HG03097 (cell line): ENCODE results near the gene UBE2J2.

Source experiments
- ATAC-seq: cut with Tn5 transposase; IDR thresholded peaks from one replicate; pipeline ENCODE4 v1.9.1; 2021; ENCODE audit not compliant: unreplicated experiment, low FRiP score

UBE2J2 gene

GRCh38 chr1:1242461-1243265 lies 31.0 kb downstream of the UBE2J2 start:
- no peak for ATAC-seq

- no peak for ATAC-seq
Measured at GRCh38 chr1:1241588-1242219, 31.9 kb downstream of the UBE2J2 start.

- no peak for ATAC-seq
Measured at GRCh38 chr1:1240822-1241587, 32.6 kb downstream of the UBE2J2 start.

GRCh38 chr1:1240348-1240732 lies 33.3 kb downstream of the UBE2J2 start:
- ATAC-seq, result no peak

- no peak for ATAC-seq
Measured at GRCh38 chr1:1239614-1240347, 33.9 kb downstream of the UBE2J2 start.

GRCh38 chr1:1239227-1239613 lies 34.4 kb downstream of the UBE2J2 start:
- ATAC-seq, result no peak

DNA sequence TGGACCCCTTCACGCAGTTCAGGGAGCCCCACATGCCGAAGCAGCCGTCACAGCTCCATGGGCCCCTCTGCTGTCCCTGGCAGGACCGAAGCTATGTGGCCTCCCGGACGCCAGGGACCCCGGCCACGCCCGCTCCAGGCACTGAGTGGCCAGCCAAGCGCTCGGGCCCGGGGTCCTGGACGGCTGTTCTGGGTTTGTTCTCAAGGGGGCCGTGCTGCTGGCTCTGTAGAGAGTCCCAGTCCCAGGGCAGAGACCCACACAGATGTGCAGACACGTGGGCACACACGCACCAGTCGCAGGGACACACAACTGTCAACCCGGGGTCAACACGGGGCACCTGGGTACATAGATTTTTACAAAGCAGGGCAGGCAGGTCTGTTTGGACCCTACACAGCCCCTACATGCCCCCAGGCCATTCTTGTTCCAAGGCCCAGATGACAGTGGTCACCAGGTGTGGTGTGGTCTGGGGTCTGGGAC lies 34.9 kb downstream of the UBE2J2 start:
- ATAC-seq, result no peak

DNA sequence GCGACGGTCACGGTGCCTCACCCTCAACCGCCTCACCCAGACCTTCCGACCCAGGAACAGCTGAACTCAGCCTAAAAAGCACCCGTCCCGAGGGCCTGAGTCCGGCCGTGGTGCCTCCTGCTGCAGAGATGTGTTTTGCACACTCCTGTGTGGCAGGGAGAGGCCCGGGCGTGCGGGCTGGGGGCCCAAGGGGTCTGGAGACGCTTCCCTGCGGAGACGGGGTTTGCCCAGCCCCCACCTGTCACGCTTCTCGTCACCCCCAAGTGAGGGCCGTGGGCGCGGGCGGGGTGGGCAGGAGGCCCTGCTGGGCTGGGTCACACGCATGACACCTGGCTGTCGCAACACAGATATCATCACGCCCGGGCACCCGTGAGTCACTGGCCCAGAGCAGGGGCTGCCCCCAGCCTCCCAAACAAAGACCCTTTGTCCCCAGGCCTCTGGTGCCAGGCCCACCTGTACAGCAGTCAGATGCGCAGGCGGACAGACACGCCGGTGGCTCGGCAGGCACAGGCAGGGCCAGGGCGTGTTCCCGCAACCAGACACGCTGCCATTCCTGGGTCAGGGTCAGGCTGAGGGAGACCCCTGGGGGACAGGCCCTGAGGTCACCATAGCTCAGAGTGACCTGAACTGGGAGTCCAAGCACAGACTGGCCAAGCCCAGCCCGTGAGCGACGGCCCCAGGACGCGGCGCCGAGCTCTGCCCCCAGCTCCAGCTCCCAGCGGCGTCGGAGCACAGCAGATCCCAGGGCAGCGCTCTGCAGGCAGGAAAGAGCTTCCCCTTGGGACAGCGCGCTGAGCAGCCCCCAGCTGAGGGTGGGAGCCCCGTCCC lies 35.6 kb downstream of the UBE2J2 start:
- no peak for ATAC-seq

DNA sequence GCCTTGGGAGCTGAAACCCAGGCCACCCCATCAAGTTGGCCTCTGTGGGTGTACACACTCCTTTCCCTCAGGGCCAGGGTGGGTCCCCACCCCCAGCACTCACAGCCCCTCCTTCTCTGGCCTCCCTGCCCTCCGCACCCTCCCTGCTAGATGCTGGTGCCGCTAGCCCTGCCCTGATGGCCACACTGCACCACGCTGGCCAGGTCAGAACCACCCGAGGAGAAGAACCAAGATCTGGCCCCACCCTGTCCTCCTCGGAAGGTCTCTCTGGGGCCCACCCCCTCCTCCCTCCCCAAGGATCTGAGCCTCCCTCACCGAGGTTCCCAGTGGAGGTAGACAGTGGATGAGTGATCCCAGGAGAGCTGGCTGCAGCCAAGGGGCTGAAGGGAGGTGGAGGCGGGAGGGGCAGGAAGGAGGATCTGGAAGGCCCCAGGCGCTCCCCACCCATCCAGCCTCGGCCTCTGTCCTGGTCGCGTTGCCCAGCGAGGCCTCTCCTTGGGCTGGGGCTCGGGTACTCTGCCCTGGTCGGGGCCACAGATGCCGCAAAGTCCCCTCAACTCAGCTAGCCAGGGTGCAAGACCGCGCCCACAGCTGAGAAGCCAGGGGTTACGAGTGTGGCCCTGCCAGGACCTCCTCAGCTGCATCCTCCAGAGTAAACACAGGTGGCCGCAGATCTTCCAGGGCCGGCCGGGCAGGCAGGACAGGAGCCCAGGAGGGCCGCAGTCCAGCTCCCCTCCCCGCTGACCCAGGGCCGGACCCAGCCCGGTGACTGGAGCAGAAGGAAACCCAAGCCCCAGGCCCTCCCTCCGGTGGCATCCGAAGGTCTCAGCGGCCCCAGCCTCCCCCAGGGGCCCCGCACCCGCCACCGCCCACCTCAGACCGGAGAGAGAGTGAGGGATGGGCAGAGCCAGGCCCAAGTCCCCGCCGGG lies 36.4 kb downstream of the UBE2J2 start:
- no peak for ATAC-seq

GRCh38 chr1:1236176-1236763 lies 37.4 kb downstream of the UBE2J2 start:
- no peak for ATAC-seq

DNA sequence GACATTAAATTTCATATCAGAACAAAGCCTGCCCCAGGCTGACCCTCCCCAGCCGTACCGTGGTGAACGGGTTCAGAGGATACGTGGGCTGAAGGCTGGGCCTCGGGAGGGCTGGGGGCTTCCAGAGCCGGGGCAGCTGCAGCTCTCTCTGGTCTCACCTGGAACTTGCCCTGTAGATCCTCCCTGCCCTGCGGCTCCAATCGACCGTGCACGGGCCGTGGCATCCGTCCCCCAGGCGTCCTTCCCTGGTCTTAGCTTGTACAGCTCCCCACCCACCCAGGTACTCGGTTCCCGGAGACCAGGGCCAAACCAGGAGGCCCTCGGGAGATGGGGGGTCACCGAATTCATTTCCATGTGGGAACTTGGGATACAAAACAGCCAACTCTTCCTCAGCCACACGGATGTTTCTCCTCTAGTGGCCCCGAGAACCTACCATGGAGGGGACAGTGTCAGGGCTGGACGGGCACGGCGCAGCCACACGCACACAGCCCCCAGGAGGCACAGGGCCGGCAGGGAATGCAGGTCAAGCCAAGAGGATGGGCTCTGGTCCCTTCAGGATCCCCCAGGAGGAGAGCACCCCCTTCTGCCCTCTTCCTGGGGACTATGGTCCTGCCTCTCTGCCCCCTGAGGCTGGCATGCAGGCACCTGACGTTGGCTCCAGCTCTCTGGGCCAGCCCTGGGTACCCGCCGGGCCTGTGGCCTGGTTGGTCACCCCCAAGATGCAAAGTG lies 38.5 kb downstream of the UBE2J2 start:
- no peak for ATAC-seq

DNA sequence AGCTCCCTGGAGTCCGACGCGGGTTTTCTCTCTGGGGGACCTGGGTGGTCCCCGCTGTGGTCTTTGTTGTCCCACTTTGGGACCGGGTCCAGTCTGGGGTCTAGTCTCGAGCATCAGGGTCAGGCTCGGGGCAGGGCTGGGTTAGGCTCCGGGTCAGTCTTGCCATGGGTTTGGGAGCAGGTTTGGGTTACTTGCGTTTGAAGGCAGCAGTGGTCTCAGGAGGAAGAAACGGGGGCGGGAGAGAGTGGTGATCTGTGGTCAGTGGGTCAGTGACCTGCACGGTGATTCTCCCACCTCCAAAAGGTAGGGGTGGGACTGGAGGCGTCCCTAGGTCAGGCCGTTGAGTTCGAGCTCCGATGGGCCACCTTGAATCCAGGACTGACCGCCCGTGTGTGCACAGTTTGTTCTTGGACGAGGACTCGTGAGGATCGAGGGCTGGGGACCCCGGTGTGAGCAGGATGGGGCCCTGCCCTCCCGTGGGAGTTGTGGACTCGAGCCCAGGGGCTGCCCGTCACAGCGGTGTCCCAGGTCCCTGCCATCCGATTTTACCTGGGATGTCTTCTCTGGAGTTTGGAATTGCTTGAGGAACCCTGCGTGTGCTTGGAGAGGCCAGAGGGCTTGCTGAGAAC lies 39.4 kb downstream of the UBE2J2 start:
- no peak for ATAC-seq

- no peak for ATAC-seq
Measured at GRCh38 chr1:1233567-1233892, 40.1 kb downstream of the UBE2J2 start.

GRCh38 chr1:1232796-1233566 lies 40.7 kb downstream of the UBE2J2 start:
- ATAC-seq, result no peak

- no peak for ATAC-seq
Measured at GRCh38 chr1:1232208-1232795, 41.4 kb downstream of the UBE2J2 start, which contains the start of gene B3GALT6. Gene B3GALT6 (plus strand): TSS chr1:1232237. CDS start chr1:1232279, 42 bp downstream.
